HG03432 (cell line): ENCODE data around the gene OR6X1.

Experiments
- ATAC-seq: cut with Tn5 transposase; IDR thresholded peaks from one replicate; pipeline ENCODE4 v1.9.1; 2021; ENCODE audit warnings: mild to moderate bottlenecking, moderate library complexity; ENCODE audit not compliant: unreplicated experiment

OR6X1 gene

GRCh38 chr11:123754101-123754568, at the start of gene OR6X1:
OR6X1 (minus strand) TSS chr11:123754518; CDS start chr11:123754518, 0 bp downstream.
- no peak for ATAC-seq

GRCh38 chr11:123801765-123802164, 47.4 kb upstream of the OR6X1 start:
- ATAC-seq, result no peak

GRCh38 chr11:123800036-123800435, 45.7 kb upstream of the OR6X1 start:
- no peak for ATAC-seq

- no peak for ATAC-seq
These were observed 45.1 kb upstream of the OR6X1 start for GRCh38 chr11:123799438-123799837.

GRCh38 chr11:123798513-123799252, 44.4 kb upstream of the OR6X1 start:
- no peak for ATAC-seq

- no peak for ATAC-seq
These were observed 43.8 kb upstream of the OR6X1 start for GRCh38 chr11:123798079-123798478.

GRCh38 chr11:123797541-123797940, 43.2 kb upstream of the OR6X1 start:
- ATAC-seq, result no peak

- ATAC-seq, result no peak
These were observed 42.8 kb upstream of the OR6X1 start for GRCh38 chr11:123797114-123797513.

- no peak for ATAC-seq
These were observed 41.9 kb upstream of the OR6X1 start for GRCh38 chr11:123796226-123796625.

GRCh38 chr11:123783536-123783935, 29.2 kb upstream of the OR6X1 start:
- no peak for ATAC-seq

GRCh38 chr11:123778511-123778910, 24.2 kb upstream of the OR6X1 start:
- no peak for ATAC-seq

GRCh38 chr11:123775715-123776549, 21.6 kb upstream of the OR6X1 start:
- ATAC-seq, result no peak

- no peak for ATAC-seq
These were observed 21.0 kb upstream of the OR6X1 start for GRCh38 chr11:123775289-123775688.

- ATAC-seq, result no peak
These were observed 19.6 kb upstream of the OR6X1 start for GRCh38 chr11:123773959-123774358.

- no peak for ATAC-seq
These were observed 18.7 kb upstream of the OR6X1 start for GRCh38 chr11:123773026-123773425.

GRCh38 chr11:123771664-123772063, 17.3 kb upstream of the OR6X1 start:
- no peak for ATAC-seq

GRCh38 chr11:123770712-123771111, 16.4 kb upstream of the OR6X1 start:
- ATAC-seq, result no peak

- no peak for ATAC-seq
These were observed 11.3 kb upstream of the OR6X1 start for GRCh38 chr11:123765601-123766000.

GRCh38 chr11:123762422-123762821, 8.1 kb upstream of the OR6X1 start:
- no peak for ATAC-seq

- ATAC-seq, result peak; percentile 92
These were observed 6.6 kb upstream of the OR6X1 start for GRCh38 chr11:123760894-123761293.

- ATAC-seq, result no peak
These were observed 3.7 kb upstream of the OR6X1 start for GRCh38 chr11:123757976-123758375.

- ATAC-seq, result no peak
These were observed 1.5 kb upstream of the OR6X1 start for GRCh38 chr11:123755813-123756212.
